HG03558 (cell line): ENCODE data around the gene RPH3AL.
"Not testable (repeated sequence)": the region's sequence is repeated elsewhere in the genome, so short reads cannot be mapped to it uniquely, and the experiment has no call there.

Experiments
- ATAC-seq: cut with Tn5 transposase; IDR thresholded peaks from one replicate; pipeline ENCODE4 v1.9.1; 2021; ENCODE audit warnings: moderate number of reproducible peaks; ENCODE audit not compliant: unreplicated experiment; ENCODE audit errors: extremely low read depth

Gene RPH3AL

GRCh38 chr17:248337-249235 is 104.0 kb downstream of the RPH3AL start:
- ATAC-seq = no peak

GRCh38 chr17:247767-248166 is 104.8 kb downstream of the RPH3AL start:
- no peak for ATAC-seq

GRCh38 chr17:246851-247421 is 105.7 kb downstream of the RPH3AL start:
- no peak for ATAC-seq

DNA sequence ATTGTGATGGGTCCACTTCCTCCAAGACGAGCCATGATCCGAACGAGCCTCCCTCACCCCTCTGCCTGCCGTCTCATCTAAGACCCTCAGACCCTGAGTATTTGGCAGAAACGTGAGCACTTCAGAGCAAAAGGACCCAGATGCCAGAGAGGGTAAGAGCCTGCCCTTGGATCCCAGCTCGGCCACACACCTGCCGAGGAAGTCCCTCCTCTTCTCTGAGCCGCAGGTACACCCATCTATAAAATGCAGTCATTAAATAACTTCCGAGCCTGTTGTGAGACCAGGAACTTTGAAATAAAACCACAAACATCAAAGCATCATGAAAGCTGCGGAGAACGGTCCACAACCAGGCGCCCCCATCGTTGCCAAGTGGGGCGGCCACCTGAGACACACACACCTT is 106.4 kb downstream of the RPH3AL start:
- ATAC-seq = no peak

DNA sequence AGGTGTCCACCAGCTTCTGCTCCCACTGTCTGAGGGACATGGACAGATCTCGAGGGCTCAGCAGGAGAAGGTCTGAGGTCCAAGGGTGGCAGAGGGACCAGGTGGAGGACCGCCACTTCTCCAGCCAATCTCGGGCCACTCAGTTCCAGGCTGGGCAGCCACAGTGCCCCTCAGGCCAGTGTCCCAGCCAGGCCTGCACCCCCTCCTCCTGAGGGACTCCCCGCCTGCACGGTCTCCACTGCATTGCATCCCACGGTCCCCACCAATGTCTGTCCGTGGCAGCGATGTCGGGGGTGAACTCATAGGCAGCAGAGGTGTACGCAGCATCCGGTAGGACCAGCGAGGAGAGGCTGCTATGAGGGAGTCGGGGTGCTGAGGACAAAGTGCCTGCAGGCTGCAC is 107.0 kb downstream of the RPH3AL start:
- ATAC-seq = no peak

- ATAC-seq = no peak
Measured at GRCh38 chr17:245020-245419, 107.6 kb downstream of the RPH3AL start.

DNA sequence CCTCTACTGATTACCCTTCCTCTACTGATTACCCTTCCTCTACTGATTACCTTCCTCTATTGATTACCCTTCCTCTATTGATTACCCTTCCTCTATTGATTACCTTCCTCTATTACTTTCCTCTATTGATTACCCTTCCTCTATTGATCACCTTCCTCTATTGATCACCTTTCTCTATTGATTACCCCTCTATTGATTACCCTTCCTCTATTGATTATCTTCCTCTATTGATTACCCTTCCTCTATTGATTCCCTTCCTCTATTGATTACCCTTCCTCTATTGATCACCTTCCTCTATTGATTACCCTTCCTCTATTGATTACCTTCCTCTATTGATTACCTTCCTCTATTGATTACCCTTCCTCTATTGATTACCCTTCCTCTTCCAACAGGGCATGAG is 108.7 kb downstream of the RPH3AL start:
- not testable (repeated sequence) for ATAC-seq

GRCh38 chr17:238964-239259 is 113.7 kb downstream of the RPH3AL start:
- no peak for ATAC-seq

DNA sequence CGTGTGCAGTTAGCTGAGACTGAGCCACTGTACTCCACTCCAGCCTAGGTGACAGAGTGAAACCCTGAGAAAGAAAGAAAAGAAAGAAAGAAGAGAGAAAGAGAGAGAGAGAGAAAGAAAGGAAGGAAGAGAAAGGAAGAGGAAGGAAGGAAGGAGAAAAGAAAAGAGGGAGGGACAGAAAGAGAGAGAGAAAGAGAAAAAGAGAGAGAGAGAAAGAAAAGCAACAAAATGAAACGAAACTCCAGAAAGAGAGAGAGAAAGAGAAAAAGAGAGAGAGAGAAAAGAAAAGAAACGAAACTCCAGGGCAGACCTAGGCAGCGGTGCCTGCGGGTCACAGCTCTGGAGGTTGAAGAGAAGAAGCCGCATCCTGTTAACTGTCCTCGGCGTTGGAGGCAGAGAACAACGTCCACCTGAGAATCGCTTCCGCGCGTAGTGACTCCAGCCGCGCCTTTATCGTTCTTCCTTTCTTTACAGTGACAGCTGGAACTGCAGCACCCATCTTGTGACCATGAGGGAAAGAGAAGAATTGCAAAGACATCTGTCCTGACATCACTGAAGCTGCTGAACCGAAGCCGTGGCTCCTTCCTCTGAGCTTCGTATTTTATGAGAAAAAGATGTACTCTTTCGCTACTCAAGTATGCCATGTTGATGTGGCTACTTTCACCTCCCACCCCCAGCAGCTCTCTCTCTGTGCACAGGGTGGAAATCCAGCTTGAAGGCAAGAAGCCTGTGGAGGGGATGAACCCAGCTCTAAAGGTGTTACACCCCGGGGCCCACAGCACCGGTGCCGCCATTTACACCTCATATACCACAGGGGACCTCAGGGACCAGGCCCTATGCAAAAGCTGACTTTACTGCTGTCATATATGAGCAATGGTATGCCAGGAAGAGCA is 114.3 kb downstream of the RPH3AL start:
- ATAC-seq = no peak

GRCh38 chr17:237406-237955 is 115.1 kb downstream of the RPH3AL start:
- no peak for ATAC-seq

GRCh38 chr17:236641-237405 is 115.8 kb downstream of the RPH3AL start:
- ATAC-seq = no peak

DNA sequence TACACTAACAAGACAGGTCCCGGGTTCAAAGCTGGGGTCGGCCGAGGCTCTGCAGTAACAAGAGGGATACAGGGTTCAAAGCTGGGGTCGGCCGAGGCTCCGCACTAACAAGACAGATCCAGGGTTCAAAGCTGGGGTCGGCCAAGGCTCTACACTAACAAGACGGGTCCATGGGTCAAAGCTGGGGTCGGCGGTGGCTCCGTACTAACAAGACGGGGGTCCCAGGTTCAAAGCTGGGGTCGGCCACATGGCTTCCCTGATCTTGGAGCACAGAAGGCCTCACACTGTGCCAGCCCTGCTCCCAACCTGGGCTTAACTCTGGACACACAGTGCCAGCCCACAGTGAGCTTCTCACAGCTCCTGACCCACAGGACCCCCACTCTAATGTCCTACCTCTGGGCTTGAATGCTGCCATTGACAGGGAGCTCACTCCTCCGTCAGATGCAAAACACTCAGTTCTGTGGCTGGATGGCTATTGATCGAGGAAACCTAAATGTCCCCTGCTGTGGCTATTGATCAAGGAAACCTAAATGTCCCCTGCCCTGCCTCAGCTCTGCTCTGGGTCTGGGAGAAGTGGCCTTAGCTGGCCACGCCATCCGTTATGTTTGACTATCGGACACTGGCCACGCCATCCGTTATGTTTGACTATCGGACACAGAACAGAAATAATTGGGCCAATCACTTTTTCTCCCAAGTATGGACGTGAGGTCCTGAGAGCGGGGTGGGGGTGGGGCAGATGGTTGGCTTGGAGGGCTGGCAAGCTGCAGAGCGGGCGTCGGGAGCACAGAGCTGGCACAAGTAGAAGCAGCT is 116.6 kb downstream of the RPH3AL start:
- ATAC-seq = no peak

DNA sequence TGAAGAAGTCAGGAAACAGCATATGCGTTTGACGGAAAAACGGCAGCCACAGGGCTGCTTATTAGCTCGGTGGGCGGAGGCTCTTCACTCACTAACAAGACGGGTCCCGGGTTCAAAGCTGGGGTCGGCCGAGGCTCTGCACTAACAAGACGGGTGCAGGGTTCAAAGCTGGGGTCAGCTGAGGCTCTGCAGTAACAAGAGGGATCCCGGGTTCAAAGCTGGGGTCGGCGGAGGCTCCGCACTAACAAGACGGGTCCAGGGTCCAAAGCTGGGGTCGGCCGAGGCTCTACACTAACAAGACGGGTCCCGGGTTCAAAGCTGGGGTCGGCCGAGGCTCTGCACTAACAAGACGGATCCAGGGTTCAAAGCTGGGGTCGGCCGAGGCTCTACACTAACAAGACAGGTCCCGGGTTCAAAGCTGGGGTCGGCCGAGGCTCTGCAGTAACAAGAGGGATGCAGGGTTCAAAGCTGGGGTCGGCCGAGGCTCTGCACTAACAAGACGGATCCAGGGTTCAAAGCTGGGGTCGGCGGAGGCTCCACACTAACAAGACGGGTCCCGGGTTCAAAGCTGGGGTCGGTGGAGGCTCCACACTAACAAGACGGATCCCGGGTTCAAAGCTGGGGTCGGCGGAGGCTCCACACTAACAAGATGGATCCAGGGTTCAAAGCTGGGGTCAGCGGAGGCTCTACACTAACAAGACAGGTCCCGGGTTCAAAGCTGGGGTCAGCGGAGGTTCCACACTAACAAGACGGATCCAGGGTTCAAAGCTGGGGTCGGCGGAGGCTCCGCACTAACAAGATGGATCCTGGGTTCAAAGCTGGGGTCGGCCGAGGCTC is 117.4 kb downstream of the RPH3AL start:
- not testable (repeated sequence) for ATAC-seq

DNA sequence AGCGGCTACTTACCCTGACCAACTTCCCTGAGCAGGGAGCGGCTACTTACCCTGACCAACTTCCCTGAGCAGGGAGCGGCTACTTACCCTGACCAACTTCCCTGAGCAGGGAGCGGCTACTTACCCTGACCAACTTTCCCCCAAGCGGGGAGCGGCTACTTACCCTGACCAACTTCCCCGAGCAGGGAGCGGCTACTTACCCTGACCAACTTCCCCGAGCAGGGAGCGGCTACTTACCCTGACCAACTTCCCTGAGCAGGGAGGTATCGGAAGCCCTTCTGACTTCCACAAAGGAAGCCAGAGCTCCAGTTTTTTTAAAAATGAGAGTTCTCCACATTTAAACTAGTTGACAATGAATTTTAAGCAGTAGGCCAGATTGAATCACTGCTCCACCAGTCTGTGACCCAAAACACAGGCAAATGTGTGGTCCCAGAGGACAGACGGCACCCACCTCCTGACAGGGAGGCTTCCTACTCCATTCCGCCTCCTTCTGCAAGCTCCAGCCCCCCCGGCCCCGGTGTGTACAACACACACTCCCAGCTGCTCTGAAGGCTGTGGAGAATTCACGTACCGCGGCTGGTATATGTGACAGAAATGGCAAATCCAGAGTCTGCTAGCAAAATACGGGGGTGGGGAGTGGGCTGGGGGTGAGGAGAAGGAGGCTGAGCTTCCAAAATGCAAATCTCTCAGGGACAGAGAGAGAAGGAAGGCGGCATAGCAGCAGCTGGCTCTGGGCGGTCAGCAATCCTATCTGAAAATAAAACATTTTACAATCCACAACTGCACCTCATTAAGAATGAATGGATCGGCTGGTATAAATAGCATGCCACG is 118.2 kb downstream of the RPH3AL start:
- ATAC-seq = not testable (repeated sequence)

DNA sequence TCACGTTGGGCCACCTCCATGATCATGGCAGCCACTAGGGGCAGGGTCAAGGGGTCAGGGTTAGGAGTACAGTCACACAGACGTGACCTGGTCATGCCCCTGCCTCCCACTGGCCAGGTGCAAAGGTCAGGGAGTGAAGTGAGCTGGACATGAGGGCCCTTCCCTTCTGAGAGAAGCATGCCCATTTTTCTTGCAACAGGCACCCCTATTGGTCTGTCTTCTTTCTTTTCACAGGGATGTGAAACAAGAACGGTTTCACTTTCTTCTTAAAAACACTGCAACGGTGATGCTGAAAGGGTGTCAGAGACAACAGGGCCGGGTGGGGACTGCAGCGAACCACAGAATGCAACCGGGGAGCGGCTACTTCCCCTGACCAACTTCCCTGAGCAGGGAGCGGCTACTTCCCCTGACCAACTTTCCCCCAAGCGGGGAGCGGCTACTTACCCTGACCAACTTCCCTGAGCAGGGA is 119.1 kb downstream of the RPH3AL start:
- ATAC-seq = no peak

DNA sequence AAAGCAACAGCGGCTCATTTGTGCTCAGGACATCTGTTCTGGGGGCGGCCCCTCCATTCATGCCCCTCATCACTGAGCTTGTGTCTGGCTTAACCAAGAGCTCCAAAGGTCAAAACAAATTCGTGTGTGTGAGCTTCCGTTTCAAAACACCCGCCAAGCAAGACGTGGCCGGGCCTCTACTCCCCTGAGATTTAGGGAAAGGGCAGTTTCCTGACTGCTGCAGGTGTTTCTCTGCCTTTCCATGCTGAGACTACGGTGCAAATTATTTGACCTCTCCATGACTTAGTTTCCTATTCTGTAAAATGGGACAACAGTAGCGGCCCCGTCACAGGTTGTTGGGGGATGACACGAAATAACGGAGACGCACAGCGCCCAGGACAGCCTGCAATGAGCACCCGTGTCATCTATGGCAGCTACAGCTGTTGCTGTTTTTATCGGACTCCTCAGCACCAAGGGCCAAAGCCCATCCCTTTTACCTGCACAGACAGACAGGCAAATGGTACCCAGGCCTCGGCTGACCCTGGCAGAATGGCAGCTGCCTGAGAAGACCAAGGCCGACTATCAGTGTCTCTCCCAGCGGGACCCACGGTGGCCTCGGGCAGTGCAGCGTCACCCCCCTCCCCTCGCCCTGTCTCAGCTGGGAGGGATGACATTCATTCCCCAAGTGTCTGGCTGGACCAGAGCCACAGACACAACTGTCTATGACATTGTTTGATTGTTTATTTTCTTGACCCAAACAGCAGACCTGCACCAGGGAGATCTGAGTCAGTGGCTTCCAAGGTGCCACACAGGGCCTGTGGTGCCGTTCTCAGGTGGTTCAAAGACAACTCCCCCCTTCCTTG is 120.4 kb downstream of the RPH3AL start:
- no peak for ATAC-seq
